GM12878 (cell line): ENCODE measurements around the gene WWOX.

ENCODE experiments used
- BCL11A ChIP-seq: IDR thresholded peaks from 2 replicates; pipeline ENCODE4 v1.6.1; 2011; ENCODE audit warnings: low read depth, low read length
- CBFB ChIP-seq: IDR thresholded peaks from 2 replicates; pipeline ENCODE4 v1.6.1; 2016; ENCODE audit warnings: antibody characterized with exemption, low read depth
- CTCF ChIP-seq, 3 experiments: IDR thresholded peaks in 2 of 3; conservative IDR thresholded peaks in 1 of 3; 2 replicates each; pipeline ENCODE4 v1.5.1; 2011; ENCODE audit warnings: low read depth in 3 of 3, low read length in 3 of 3, mild to moderate bottlenecking in 3 of 3, control low read depth in 2 of 3, moderate library complexity in 2 of 3, inconsistent platforms in 1 of 3, mixed read lengths in 1 of 3; ENCODE audit not compliant: control insufficient read depth in 2 of 3, insufficient read depth in 1 of 3; ENCODE audit errors: extremely low read depth in 1 of 3
- NFYB ChIP-seq: IDR thresholded peaks from 2 replicates; pipeline ENCODE4 v1.6.1; 2011; ENCODE audit warnings: low read depth, mild to moderate bottlenecking, low read length, improper control_type of control experiment, moderate library complexity; ENCODE audit not compliant: insufficient read depth
- NR2C1 ChIP-seq: fragments of 450-650 bp; IDR thresholded peaks from 2 replicates; pipeline ENCODE4 v1.6.1; 2017; ENCODE audit warnings: antibody characterized with exemption, mild to moderate bottlenecking, moderate library complexity
- RCOR1 ChIP-seq: conservative IDR thresholded peaks from 2 replicates; pipeline ENCODE4 v1.6.1; 2012; ENCODE audit warnings: low read depth, low read length, improper control_type of control experiment
- SKIL ChIP-seq: fragments of 450-650 bp; IDR thresholded peaks from 2 replicates; pipeline ENCODE4 v1.6.1; 2017; ENCODE audit warnings: mild to moderate bottlenecking, low read depth, inconsistent platforms; ENCODE audit not compliant: poor library complexity, severe bottlenecking
- TAF1 ChIP-seq: IDR thresholded peaks from 2 replicates; pipeline ENCODE4 v1.6.1; 2011; ENCODE audit warnings: mild to moderate bottlenecking, low read depth, low read length, borderline replicate concordance
- ZNF217 ChIP-seq: fragments of 450-650 bp; IDR thresholded peaks from 2 replicates; pipeline ENCODE4 v1.6.1; 2017; ENCODE audit warnings: antibody characterized with exemption, mild to moderate bottlenecking
- ZNF274 ChIP-seq: IDR thresholded peaks from one replicate; pipeline ENCODE4 v1.8.0; 2011; ENCODE audit not compliant: insufficient read length, insufficient read depth

GRCh38 chr16:78788276-78788675, 688.8 kb downstream of the WWOX start:
- TF ChIP-seq NFYB: no peak
- no peak for TF ChIP-seq ZNF274
- TF ChIP-seq ZNF217: no peak
- TF ChIP-seq NR2C1: no peak
- TF ChIP-seq CTCF (IDR thresholded peaks at IDR 0.05 in 2 of 3, conservative IDR thresholded peaks at IDR 0.05 in 1 of 3; ENCODE audit: control insufficient read depth in 2 of 3, extremely low read depth in 1 of 3, insufficient read depth in 1 of 3, low read depth in 3 of 3, low read length in 3 of 3): no peak
- no peak for TF ChIP-seq RCOR1
- no peak for TF ChIP-seq SKIL
- no peak for TF ChIP-seq TAF1
- no peak for TF ChIP-seq BCL11A
- TF ChIP-seq CBFB: no peak
